ENCODE measurements around the gene MYZAP. TPM values are rescaled to one million over a fixed set of nuclear protein-coding genes. Genes with fewer than 3 reads are reported as not detected.

The MYZAP gene
- total and polyA plus RNA-seq, 10 of the 15 experiments (the other 5 are each of a cell fraction or from before 2014, with no cell fraction given) = not detected

DNA sequence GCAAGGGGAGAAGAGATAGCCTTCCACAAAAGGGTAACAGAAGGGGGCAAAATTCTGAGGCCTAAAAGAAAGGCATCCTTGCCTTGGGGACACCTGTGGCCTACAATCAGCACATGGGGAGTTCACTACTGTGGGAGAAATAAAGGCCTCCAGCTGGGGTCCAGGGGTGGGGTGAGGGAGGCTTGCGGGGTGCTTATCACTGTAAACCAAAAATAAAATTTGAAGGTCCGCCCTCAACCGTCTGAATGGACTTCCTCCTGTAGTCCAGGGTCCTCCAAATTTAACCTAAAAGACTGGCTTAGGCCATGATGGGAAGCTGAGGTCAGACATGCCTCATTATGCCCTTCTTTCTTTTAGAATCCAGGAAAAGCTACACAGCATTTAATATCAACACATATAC lies 112.7 kb downstream of the MYZAP start (continued):
- no peak for TF ChIP-seq EZH2 (IDR thresholded peaks at IDR 0.05; ENCODE audit: borderline replicate concordance, control insufficient read depth, low read depth, low read length)

GRCh38 chr15:57705746-57706404 lies 114.2 kb downstream of the MYZAP start:
- ATAC-seq = no peak
- SMC1A ChIA-PET (ENCODE audit: uncharacterized antibody, unreplicated experiment) = no interaction called here
- BruUV-seq (replicated peaks) = no TSS peak

More at GRCh38 chr15:57705746-57706404, 114.2 kb downstream of the MYZAP start:
- H3K4me3 ChIP-seq = peak overlapping the region; percentile 96
- ChIA-PET RAD21 (ENCODE audit: unreplicated experiment) (interaction anchor here (0.6 kb wide), 1 partner anchor 1239 kb away, joined by 3 read pairs; no protein-coding TSS in a partner anchor), POLR2A (interaction anchor here (1.5 kb wide), 1 partner anchor 15 kb away, joined by 4 read pairs; no protein-coding TSS in a partner anchor), CTCF (interaction anchor here (0.6 to 2.9 kb wide), 2 partner anchors 27 to 1204 kb away, joined by 3 to 21 read pairs; no protein-coding TSS in a partner anchor)
- H3K9ac ChIP-seq (ENCODE audit: control insufficient read depth, insufficient read depth, low read length) = peak overlapping the region; percentile 11
- H3K27ac ChIP-seq (ENCODE audit: control insufficient read depth, insufficient read depth) = peak overlapping the region; percentile 92
- TF ChIP-seq PBX3 (IDR thresholded peaks at IDR 0.05; ENCODE audit: insufficient replicate concordance, low read depth, low read length) = no peak
- 0 out of 2 replicates have a peak, but pooled peaks have one; percentile 23 for TF ChIP-seq HDGF (IDR thresholded peaks at IDR 0.05)
- H3K79me2 ChIP-seq (ENCODE audit: control insufficient read depth, insufficient read depth, low read length) = peaks cover 36% of the 10 kb centered on the region
- 75% methylated on average over 12 of the region's 12 CpGs for WGBS (ENCODE audit: insufficient coverage, insufficient replicate concordance, low lambda C conversion rate, missing lambda C conversion rate)
- no peaks in the 10 kb centered on the region for H3K27me3 ChIP-seq (replicated peaks in 1 of 2; ENCODE audit: control insufficient read depth in 2 of 2, insufficient read depth in 2 of 2, low read length in 1 of 2)
- in situ Hi-C loops (cut with MboI) (no loop called here), intact Hi-C loops (cut with micrococcal nuclease; ENCODE audit: unreplicated experiment) (no loop called here)
- no peaks in the 10 kb centered on the region for H3K9me3 ChIP-seq (replicated peaks; ENCODE audit: control insufficient read depth, insufficient read depth, low read length)
- H2AFZ ChIP-seq (ENCODE audit: control insufficient read depth, low read depth, low read length) = peak overlapping the region; percentile 97
- peaks cover 3% of the 10 kb centered on the region for H3K4me1 ChIP-seq (ENCODE audit: control insufficient read depth, insufficient read depth, low read length)
- H3K4me2 ChIP-seq (ENCODE audit: control insufficient read depth, insufficient read depth) = peak overlapping the region; percentile 56
- no peaks in the 10 kb centered on the region; the same call in 1 of the 2 replicates for H4K20me1 ChIP-seq (ENCODE audit: control insufficient read depth, insufficient read depth)
- H3K36me3 ChIP-seq (ENCODE audit: control insufficient read depth in 2 of 2, insufficient read depth in 2 of 2, low read length in 1 of 2) = peaks cover 1 to 9% of the 10 kb centered on the region in 2 experiments; a peak in 3 of 4 replicates
- DNase-seq (ENCODE audit: low read depth, low spot score) (no peak), FAIRE-seq (no peak)

Data from GM12878 (cell line).